Embryonic facial prominence (tissue), 1 donor: ENCODE results near the gene RAB36.

Experiments
- DNase-seq: peaks from one replicate; pipeline ENCODE4 v3.0.0-alpha.2; 2016; ENCODE audit errors: extremely low spot score

Gene RAB36

GRCh38 chr22:23158516-23159290 lies 13.4 kb downstream of the RAB36 start:
- DNase-seq: no peak

DNA sequence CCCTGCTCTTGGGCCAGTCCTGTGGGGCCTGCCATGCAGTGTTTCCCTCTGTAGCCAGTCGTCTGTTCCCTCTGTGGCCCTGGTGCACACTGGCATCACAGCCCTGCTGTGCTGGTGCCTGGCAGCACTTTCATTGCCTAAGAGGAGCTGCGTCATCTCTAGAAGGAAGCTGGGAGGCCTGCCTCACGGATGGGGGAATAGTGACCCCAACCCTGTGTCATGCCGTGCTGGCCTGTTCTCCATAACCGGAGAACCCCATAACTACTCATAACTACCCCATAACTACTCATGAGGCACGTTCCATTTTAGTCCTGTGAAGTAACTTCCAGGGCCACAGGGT lies 14.0 kb downstream of the RAB36 start:
- no peak for DNase-seq

DNA sequence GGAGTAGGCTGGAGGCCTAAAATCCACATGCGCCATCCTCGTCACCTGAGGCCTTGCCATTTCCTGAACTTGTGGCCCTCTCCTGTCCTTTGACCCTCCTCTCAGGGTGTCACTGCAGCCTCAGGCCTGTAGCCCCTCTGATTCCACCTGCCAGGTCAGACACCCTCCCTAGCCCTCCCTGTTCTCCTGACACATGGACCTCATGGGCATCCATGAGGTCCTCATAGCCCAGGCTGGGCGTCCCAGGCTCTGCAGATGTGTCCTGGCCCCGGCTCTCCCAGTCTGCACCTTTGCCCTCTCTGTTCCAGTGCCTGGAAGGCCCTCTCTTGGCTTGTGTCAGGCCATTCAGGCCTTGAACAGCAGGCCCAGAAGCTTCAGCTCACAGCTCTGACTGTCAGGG lies 15.8 kb downstream of the RAB36 start:
- DNase-seq: no peak

DNA sequence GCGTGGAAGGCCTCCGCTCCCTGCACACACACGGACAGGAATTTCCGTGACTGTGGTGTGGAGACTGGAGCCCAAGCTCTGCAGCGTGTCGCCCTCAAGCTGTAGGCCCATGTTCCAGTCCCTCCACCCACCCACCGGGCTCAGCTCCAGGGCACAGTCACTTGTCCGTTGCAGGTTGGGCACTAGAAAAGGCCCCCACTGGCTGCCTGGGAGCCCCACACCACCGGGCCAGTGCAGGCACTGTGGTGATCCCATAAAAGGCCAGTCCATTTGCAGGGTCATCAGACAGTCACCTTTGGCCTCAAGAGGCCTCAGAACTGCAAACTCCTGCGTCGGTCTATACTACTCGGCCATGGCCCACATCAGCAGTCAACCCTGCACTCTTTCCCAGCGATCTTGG lies 16.3 kb downstream of the RAB36 start:
- no peak for DNase-seq

- DNase-seq: no peak
These were observed 18.4 kb downstream of the RAB36 start for GRCh38 chr22:23163665-23164064.

- DNase-seq: no peak
These were observed 18.8 kb downstream of the RAB36 start for GRCh38 chr22:23164091-23164490.

GRCh38 chr22:23166042-23166831 lies 21.0 kb downstream of the RAB36 start:
- DNase-seq: no peak

- no peak for DNase-seq
These were observed 21.8 kb downstream of the RAB36 start for GRCh38 chr22:23166841-23167616.

GRCh38 chr22:23168391-23169042 lies 23.2 kb downstream of the RAB36 start:
- no peak for DNase-seq

DNA sequence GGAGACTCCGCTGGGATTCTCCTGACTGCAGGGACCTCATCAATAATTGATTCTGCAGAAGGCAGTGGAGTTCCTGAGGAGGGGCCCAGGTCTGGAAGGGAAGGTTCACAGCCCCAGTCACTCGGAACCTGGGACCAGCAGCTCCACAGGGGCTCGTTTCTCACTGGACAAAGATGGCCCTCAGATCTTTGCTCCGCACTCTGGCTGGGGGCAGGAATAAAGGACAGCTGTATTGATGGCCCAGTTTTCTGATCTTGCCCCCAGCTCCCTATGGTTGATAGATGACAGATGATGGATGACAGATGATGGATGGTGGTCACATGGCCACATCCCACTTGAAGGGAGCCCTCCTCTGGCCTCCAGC lies 23.7 kb downstream of the RAB36 start:
- no peak for DNase-seq

- no peak for DNase-seq
These were observed 30.8 kb downstream of the RAB36 start for GRCh38 chr22:23175817-23176644.

DNA sequence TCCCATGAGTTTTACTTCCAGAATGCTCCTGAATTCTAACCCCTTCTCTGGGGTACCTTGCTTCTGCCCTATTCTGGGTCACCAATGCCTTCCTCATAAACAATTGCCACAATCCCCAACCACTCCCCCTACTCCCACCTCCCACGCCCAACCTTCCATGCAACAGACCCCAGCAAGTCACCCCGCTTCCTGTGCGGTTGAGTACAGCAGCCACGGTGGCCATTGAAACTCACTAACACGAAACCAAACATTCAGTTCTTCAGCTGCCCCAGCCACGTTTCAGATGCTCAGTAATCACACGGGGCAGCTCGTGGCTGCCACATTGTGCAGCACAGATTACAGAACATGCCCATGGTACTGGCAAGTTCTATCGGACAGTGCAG lies 31.4 kb downstream of the RAB36 start:
- DNase-seq: no peak

- no peak for DNase-seq
These were observed 31.9 kb downstream of the RAB36 start for GRCh38 chr22:23177197-23177596.

GRCh38 chr22:23178512-23179254 lies 33.4 kb downstream of the RAB36 start:
- peak; percentile 26 for DNase-seq

GRCh38 chr22:23179381-23180299 lies 34.4 kb downstream of the RAB36 start:
- no peak for DNase-seq

- no peak for DNase-seq
These were observed 35.1 kb downstream of the RAB36 start, which contains the start of gene BCR for GRCh38 chr22:23180301-23180892. BCR (plus strand) TSS chr22:23180509; CDS start chr22:23180961, 452 bp downstream.

DNA sequence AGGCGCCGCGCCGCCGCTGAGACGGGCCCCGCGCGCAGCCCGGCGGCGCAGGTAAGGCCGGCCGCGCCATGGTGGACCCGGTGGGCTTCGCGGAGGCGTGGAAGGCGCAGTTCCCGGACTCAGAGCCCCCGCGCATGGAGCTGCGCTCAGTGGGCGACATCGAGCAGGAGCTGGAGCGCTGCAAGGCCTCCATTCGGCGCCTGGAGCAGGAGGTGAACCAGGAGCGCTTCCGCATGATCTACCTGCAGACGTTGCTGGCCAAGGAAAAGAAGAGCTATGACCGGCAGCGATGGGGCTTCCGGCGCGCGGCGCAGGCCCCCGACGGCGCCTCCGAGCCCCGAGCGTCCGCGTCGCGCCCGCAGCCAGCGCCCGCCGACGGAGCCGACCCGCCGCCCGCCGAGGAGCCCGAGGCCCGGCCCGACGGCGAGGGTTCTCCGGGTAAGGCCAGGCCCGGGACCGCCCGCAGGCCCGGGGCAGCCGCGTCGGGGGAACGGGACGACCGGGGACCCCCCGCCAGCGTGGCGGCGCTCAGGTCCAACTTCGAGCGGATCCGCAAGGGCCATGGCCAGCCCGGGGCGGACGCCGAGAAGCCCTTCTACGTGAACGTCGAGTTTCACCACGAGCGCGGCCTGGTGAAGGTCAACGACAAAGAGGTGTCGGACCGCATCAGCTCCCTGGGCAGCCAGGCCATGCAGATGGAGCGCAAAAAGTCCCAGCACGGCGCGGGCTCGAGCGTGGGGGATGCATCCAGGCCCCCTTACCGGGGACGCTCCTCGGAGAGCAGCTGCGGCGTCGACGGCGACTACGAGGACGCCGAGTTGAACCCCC lies 35.8 kb downstream of the RAB36 start:
- no peak for DNase-seq

DNA sequence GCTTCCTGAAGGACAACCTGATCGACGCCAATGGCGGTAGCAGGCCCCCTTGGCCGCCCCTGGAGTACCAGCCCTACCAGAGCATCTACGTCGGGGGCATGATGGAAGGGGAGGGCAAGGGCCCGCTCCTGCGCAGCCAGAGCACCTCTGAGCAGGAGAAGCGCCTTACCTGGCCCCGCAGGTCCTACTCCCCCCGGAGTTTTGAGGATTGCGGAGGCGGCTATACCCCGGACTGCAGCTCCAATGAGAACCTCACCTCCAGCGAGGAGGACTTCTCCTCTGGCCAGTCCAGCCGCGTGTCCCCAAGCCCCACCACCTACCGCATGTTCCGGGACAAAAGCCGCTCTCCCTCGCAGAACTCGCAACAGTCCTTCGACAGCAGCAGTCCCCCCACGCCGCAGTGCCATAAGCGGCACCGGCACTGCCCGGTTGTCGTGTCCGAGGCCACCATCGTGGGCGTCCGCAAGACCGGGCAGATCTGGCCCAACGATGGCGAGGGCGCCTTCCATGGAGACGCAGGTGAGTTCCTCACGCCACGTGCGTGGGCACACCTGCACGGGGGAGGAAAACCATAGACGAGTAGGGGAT lies 36.5 kb downstream of the RAB36 start:
- DNase-seq: no peak
